Measurements from ENCODE around the gene VSX2. TPM values are rescaled to one million over a fixed set of nuclear protein-coding genes. Genes with fewer than 3 reads are reported as not detected.

VSX2 gene
- total RNA-seq, 2 donors from 2014 or later: not detected

DNA sequence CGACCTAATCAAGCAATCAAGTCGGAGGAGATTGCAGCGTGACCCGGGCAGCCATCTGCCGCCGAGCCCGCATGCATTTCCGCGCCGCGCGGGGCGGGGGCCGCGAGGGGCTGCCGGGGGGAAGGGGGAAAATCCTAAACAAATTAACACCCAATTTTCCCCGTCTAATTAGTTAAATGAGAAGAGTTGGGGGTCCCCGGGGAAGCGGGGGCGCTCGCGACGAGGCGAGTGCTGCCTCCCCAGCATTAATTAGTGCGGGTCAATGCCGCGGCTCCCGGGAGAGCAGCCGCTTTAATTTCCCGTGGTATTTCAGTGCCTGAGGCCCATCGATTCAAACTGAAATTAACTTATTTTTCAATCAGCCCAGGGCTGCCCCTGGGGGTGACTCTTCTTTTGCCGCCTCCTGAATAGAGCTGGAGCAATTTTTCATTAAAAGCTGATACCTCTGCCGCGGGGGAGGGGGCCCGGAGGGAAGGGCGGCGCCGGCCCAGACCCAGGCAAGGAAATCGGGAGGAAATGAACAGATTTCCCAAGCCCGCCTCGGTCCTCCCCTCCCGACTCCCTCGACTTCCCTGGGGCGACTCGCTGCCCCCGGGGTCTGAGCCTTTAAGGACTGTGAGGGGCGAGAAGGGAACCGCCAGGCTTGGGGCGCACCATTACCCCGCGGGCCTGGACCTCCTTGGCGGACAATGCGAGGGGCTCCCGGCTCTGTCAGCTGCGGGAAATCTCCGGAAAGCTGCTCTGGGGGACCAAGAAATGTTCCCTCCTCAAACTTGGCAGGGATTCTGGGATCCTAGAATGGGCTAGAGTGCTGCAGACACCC, 18.9 kb downstream of the VSX2 start:
- peak overlapping the region; percentile 18 to 19 for H3K9ac ChIP-seq (ENCODE audit: low read depth in 2 of 2, low read length in 2 of 2)
- TF ChIP-seq, protein P1, sequence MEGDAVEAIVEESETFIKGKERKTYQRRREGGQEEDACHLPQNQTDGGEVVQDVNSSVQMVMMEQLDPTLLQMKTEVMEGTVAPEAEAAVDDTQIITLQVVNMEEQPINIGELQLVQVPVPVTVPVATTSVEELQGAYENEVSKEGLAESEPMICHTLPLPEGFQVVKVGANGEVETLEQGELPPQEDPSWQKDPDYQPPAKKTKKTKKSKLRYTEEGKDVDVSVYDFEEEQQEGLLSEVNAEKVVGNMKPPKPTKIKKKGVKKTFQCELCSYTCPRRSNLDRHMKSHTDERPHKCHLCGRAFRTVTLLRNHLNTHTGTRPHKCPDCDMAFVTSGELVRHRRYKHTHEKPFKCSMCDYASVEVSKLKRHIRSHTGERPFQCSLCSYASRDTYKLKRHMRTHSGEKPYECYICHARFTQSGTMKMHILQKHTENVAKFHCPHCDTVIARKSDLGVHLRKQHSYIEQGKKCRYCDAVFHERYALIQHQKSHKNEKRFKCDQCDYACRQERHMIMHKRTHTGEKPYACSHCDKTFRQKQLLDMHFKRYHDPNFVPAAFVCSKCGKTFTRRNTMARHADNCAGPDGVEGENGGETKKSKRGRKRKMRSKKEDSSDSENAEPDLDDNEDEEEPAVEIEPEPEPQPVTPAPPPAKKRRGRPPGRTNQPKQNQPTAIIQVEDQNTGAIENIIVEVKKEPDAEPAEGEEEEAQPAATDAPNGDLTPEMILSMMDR (IDR thresholded peaks at IDR 0.05): no peak
- peaks cover 9% of the 10 kb centered on the region for H3K27me3 ChIP-seq
- H3K4me3 ChIP-seq: peak overlapping the region; percentile 65
- no peak for DNase-seq
- H3K36me3 ChIP-seq: no peaks in the 10 kb centered on the region
- no peaks in the 10 kb centered on the region for H3K9me3 ChIP-seq
- intact Hi-C loops (cut with DNase I): no loop called here
- H3K4me1 ChIP-seq: no peaks in the 10 kb centered on the region
- no peak overlapping the region for H3K27ac ChIP-seq

DNA sequence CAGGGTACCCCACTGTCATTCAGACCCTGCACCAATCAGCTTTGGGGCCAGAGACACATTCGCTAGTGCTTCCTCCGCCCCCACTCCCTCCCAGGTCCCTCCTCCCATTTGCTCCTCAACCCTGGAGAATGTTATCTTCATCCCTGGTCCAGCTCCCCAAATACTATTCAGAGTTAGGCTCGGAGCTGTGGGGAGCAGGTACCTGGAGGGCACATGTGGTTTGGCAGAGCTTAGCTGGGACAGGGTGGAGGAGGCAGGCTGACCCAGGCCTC, 19.5 kb downstream of the VSX2 start:
- Histone ChIP-seq H3K4me3 (no peak overlapping the region), H3K27ac (no peak overlapping the region), H3K4me1 (no peaks in the 10 kb centered on the region), H3K9ac (ENCODE audit: low read depth in 2 of 2, low read length in 2 of 2) (no peak overlapping the region), H3K36me3 (no peaks in the 10 kb centered on the region), H3K9me3 (no peaks in the 10 kb centered on the region), H3K27me3 (peaks cover 9% of the 10 kb centered on the region)
- DNase-seq: no peak
- TF ChIP-seq, protein P1 (IDR thresholded peaks at IDR 0.05): no peak
- intact Hi-C loops (cut with DNase I): no loop called here

DNA sequence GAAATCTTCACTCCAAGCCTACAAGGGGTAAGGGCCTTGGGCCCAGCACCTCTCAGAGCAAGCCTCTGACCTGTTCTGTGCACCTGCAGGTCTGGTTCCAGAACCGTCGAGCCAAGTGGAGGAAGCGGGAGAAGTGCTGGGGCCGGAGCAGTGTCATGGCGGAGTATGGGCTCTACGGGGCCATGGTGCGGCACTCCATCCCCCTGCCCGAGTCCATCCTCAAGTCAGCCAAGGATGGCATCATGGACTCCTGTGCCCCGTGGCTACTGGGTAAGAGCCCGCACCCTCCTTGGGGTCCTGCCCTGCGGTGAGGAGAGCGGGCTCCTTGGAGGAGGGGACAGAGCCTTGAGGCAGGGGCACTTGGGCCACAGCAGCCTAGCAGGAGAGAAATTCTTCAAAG, 20.3 kb downstream of the VSX2 start:
- Histone ChIP-seq H3K27me3 (peaks cover 9% of the 10 kb centered on the region), H3K4me3 (no peak overlapping the region), H3K4me1 (no peaks in the 10 kb centered on the region), H3K9ac (ENCODE audit: low read depth in 2 of 2, low read length in 2 of 2) (no peak overlapping the region), H3K36me3 (no peaks in the 10 kb centered on the region), H3K9me3 (no peaks in the 10 kb centered on the region), H3K27ac (no peak overlapping the region)
- TF ChIP-seq, protein P1 (IDR thresholded peaks at IDR 0.05): no peak
- intact Hi-C loops (cut with DNase I): no loop called here
- no peak for DNase-seq

DNA sequence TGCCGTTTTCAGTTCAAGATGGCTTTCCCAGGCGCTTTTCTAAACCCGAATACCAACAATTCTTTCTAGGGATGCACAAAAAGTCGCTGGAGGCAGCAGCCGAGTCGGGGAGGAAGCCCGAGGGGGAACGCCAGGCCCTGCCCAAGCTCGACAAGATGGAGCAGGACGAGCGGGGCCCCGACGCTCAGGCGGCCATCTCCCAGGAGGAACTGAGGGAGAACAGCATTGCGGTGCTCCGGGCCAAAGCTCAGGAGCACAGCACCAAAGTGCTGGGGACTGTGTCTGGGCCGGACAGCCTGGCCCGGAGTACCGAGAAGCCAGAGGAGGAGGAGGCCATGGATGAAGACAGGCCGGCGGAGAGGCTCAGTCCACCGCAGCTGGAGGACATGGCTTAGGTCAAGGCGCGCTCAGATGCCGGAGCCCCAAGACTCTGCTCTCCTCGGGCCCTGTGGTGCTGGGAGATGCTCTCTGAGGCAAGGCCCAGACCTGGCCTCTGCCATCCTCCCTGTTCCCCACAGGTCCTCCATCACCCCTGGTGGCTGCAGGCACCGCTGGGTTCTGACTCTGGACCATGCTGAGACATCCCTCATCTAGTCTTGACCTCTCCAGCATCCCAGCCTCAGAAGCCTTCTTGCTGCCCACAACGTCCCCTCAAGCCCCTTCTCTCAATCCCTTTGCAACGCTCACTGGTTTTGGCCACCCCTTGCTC, 21.4 kb downstream of the VSX2 start:
- Histone ChIP-seq H3K27me3 (peaks cover 9% of the 10 kb centered on the region), H3K4me3 (no peak overlapping the region), H3K27ac (no peak overlapping the region), H3K4me1 (no peaks in the 10 kb centered on the region), H3K36me3 (no peaks in the 10 kb centered on the region), H3K9ac (ENCODE audit: low read depth in 2 of 2, low read length in 2 of 2) (no peak overlapping the region), H3K9me3 (no peaks in the 10 kb centered on the region)
- intact Hi-C loops (cut with DNase I): no loop called here
- no peak for DNase-seq
- TF ChIP-seq, protein P1 (IDR thresholded peaks at IDR 0.05): no peak

DNA sequence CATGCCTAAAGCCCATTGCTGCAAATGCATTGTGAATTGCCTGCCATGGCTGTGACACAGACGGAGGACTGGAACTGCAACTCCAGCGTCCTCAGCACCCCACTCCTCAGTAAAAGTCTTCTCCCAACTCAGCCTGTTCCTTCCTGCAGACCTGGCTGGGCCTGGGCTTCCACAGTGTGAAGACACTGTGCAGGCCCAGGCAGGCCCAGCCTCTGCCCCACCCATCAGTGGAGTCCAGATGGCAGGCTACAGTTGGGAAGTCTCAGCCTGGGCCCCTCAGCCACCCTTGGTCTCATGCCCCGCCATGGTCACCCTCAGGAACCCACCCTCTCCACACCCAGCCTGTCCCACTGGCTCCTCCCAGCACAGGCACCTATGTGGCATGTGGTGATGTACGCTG, 22.0 kb downstream of the VSX2 start:
- Histone ChIP-seq H3K4me1 (no peaks in the 10 kb centered on the region), H3K9ac (ENCODE audit: low read depth in 2 of 2, low read length in 2 of 2) (no peak overlapping the region), H3K27ac (no peak overlapping the region), H3K27me3 (peaks cover 9% of the 10 kb centered on the region), H3K9me3 (no peaks in the 10 kb centered on the region), H3K4me3 (no peak overlapping the region), H3K36me3 (no peaks in the 10 kb centered on the region)
- TF ChIP-seq, protein P1 (IDR thresholded peaks at IDR 0.05): no peak
- intact Hi-C loops (cut with DNase I): no loop called here
- no peak for DNase-seq
